Astrocyte of the spinal cord (primary cell): ENCODE results near the gene CFAP210.

Source experiments
- DNase-seq: peaks from one replicate; pipeline ENCODE4 v3.0.0; 2011; ENCODE audit warnings: low read depth, low spot score
- H3K4me3 ChIP-seq: 2 replicates; pipeline ENCODE4 v1.5.1; 2011; ENCODE audit warnings: low read depth, mild to moderate bottlenecking, low read length, moderate library complexity
- in situ Hi-C: cut with HindIII; loops from 2 replicates; pipeline ENCODE4 v1.10.0; 2017; ENCODE audit warnings: low sequenced_read_pairs
- TF ChIP-seq, protein P1 (sequence below): IDR thresholded peaks from 2 replicates; pipeline ENCODE4 v1.5.1; 2012; ENCODE audit warnings: low read depth, mild to moderate bottlenecking, low read length, inconsistent platforms

The CFAP210 gene

DNA sequence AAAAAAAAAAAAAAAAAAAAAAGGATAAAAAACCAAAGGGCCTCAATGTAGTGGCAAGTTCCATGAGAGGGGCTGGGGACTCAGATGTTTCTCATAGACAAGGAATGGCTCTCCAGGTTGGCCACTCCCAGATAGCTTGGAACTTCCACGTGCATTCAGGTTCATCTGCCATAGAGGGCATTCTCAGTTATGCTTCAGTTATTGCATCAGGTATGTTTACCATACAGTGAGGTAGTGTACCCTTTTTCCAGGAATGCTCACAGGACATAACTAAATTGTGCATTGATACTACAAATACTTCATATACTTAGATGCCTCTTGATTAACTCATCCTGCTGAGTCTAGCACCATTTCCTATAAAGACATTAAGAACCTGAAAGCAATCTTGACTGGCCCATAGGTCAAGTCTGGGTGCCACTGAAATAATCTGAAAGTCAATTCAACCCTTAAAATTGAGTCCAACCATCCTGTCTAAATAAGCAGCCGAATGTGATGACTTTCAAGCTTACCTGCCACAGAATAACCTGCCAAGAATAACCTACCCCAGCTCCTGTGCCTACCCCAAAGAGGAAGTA is 24.8 kb upstream of the CFAP210 start:
- in situ Hi-C loops, result no loop called here
- no peak for DNase-seq
- TF ChIP-seq, protein P1, sequence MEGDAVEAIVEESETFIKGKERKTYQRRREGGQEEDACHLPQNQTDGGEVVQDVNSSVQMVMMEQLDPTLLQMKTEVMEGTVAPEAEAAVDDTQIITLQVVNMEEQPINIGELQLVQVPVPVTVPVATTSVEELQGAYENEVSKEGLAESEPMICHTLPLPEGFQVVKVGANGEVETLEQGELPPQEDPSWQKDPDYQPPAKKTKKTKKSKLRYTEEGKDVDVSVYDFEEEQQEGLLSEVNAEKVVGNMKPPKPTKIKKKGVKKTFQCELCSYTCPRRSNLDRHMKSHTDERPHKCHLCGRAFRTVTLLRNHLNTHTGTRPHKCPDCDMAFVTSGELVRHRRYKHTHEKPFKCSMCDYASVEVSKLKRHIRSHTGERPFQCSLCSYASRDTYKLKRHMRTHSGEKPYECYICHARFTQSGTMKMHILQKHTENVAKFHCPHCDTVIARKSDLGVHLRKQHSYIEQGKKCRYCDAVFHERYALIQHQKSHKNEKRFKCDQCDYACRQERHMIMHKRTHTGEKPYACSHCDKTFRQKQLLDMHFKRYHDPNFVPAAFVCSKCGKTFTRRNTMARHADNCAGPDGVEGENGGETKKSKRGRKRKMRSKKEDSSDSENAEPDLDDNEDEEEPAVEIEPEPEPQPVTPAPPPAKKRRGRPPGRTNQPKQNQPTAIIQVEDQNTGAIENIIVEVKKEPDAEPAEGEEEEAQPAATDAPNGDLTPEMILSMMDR, result no peak
- H3K4me3 ChIP-seq, result no peak overlapping the region

DNA sequence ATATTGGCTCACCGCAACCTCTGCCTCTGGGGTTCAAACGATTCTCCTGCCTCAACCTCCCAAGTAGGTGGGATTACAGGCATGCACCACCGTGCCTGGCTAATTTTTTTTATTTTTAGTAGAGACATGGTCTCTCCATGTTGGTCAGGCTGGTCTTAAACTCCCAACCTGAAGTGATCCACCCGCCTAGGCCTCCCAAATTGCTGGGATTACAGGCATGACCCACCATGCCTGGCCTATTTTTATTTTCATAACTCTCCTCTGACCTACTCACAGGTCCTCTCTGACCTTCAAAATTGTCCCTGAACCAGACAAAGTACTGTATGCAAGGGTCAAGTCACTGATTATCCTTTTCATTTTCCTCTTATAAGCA is 23.5 kb upstream of the CFAP210 start:
- TF ChIP-seq, protein P1, result no peak
- no peak for DNase-seq
- in situ Hi-C loops, result no loop called here
- H3K4me3 ChIP-seq, result no peak overlapping the region

GRCh38 chr2:169716938-169717690 is 22.9 kb upstream of the CFAP210 start:
- in situ Hi-C loops, result no loop called here
- no peak overlapping the region for H3K4me3 ChIP-seq
- TF ChIP-seq, protein P1, result no peak
- no peak for DNase-seq

GRCh38 chr2:169716238-169716886 is 22.2 kb upstream of the CFAP210 start:
- peak; percentile 25 for DNase-seq
- no peak overlapping the region for H3K4me3 ChIP-seq
- in situ Hi-C loops, result no loop called here
- TF ChIP-seq, protein P1, result no peak

DNA sequence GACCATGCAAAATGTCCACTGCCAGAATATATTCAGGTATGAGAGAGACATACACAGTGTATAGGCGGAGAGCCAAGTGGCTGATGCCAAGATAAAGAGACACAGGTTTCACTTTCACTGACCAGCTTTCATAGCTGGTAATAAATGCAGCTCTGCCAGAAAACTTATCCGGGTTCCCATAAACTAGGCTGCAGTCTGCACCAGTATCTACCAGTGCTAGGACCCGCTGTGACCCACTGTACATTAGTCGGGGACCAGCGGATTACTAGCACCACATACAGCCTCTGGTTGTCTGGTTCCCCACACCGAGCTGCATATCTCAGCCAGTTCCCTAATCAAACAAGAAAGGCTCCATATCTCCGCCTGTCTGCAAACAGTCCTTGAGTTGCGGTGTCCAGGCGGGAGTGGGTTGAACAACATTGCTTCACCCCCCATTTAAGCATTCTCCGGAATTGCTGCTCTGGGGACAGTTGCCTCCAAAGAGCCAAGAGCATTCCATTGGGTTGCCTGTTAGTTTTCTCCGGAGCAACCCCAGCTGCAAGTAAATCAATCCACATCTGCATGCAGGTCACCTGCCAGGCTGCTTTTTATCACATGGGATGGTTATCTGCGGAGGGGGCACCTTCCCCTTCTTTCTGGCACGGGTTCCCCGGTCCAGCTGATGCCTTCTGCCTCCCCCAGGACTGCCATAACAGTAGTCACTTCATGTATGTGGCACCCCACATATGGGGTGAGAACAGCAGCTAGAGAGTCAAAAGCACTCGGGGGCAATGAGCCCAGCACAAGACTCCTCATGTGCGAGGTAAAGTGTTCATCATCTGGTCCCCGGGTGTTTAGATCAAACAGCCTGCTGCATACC is 21.4 kb upstream of the CFAP210 start:
- in situ Hi-C loops, result no loop called here
- peak; percentile 42 for DNase-seq
- TF ChIP-seq, protein P1, result no peak
- H3K4me3 ChIP-seq, result no peak overlapping the region

- TF ChIP-seq, protein P1, result no peak
- in situ Hi-C loops, result no loop called here
- H3K4me3 ChIP-seq, result no peak overlapping the region
- no peak for DNase-seq
Observed at GRCh38 chr2:169714699-169715098, 20.5 kb upstream of the CFAP210 start.
